Kidney (tissue), 14 donors: ENCODE results near the gene GGT7. TPM values are rescaled to one million over a fixed set of nuclear protein-coding genes. Genes with fewer than 3 reads are reported as not detected.

ENCODE experiments used
- DNase-seq, 5 donors: peaks; one replicate each; pipeline ENCODE4 v3.0.0-alpha.2; 2013 to 2020
- FAIRE-seq: peaks from 2 replicates; lab custom pipeline; 2012; peaks lifted over from hg19 to GRCh38; lab: Jason Lieb, UNC
- H3K27ac ChIP-seq, 2 donors: one replicate each; pipeline ENCODE4 v1.7.0; 2013; ENCODE audit warnings: low read depth in 2 of 2, low read length in 2 of 2, inconsistent platforms in 1 of 2
- H3K27me3 ChIP-seq: one replicate; pipeline ENCODE4 v1.7.1; 2013; ENCODE audit warnings: low read length, inconsistent platforms; ENCODE audit not compliant: control insufficient read depth, insufficient read depth
- H3K36me3 ChIP-seq, 3 donors: one replicate each; pipeline versions ENCODE4 v1.7.0 to v1.7.1; 2013; ENCODE audit warnings: low read length in 3 of 3, control low read depth in 1 of 3, inconsistent platforms in 1 of 3; ENCODE audit not compliant: insufficient read depth in 3 of 3, control insufficient read depth in 2 of 3
- H3K4me1 ChIP-seq, 3 donors: one replicate each; pipeline versions ENCODE4 v1.7.0 to v1.7.1; 2013; ENCODE audit warnings: low read length in 3 of 3, inconsistent platforms in 1 of 3, low read depth in 1 of 3; ENCODE audit not compliant: control insufficient read depth in 2 of 3, insufficient read depth in 2 of 3
- H3K4me3 ChIP-seq, 3 donors: one replicate each; pipeline versions ENCODE4 v1.7.0 to v1.8.1; 2013; ENCODE audit warnings: low read length in 3 of 3, control low read depth in 1 of 3, inconsistent platforms in 1 of 3
- H3K9ac ChIP-seq, 3 donors: one replicate each; pipeline versions ENCODE4 v1.7.0 to v1.7.1; 2013; ENCODE audit warnings: low read length in 3 of 3, control low read depth in 1 of 3, inconsistent platforms in 1 of 3
- H3K9me3 ChIP-seq, 3 donors: one replicate each; pipeline versions ENCODE4 v1.7.0 to v1.7.1; 2013; ENCODE audit warnings: low read length in 3 of 3, control low read depth in 1 of 3, inconsistent platforms in 1 of 3; ENCODE audit not compliant: control insufficient read depth in 2 of 3, insufficient read depth in 1 of 3
- intact Hi-C: fragments of 100-400 bp; cut with DNase I; formaldehyde crosslinking; loops from one replicate; pipeline ENCODE4 v1.11.1; 2022
- polyA plus RNA-seq: library from polyadenylated mRNA; stranded (reverse); fragments of 350-450 nt; fragmentation: Illumina TruSeq; extraction: RNeasy Lipid Tissue Mini Kit (QIAGEN cat#74804); gene quantifications from one replicate; pipeline ENCODE4 v1.2.3, GENCODE V29; 2014; ENCODE audit warnings: low read depth, low replicate concordance; ENCODE audit not compliant: insufficient read depth
- total RNA-seq: library from RNA; stranded (reverse); fragmentation: NEBNext Ultra II Directional; extraction: Animal tissue kit (Norgen Biotek cat#: 25700); gene quantifications from one replicate; pipeline ENCODE4 v1.2.1, GENCODE V29; 2021
- TF ChIP-seq, protein P1 (sequence below): IDR thresholded peaks from 3 replicates; pipeline ENCODE4 v1.5.1; 2012; ENCODE audit warnings: mild to moderate bottlenecking, moderate library complexity, borderline replicate concordance; ENCODE audit not compliant: insufficient read depth; ENCODE audit errors: extremely low read depth
- donor health status: control.
- donor health status: control.
- donor health status: control.
- donor health status: control.
- donor health status: control.
- donor health status: DM: yes; HTN: yes; CAD: no.
- donor health status: Normal renal cell carcinoma (clear cell type).

GGT7 gene
- total and polyA plus RNA-seq, 2 donors from 2014 or later = 24.3 to 27.0 TPM

- FAIRE-seq (no peak), DNase-seq (no peak)
- Histone ChIP-seq H3K36me3 (no peaks in the 10 kb centered on the region), H3K9me3 (no peaks in the 10 kb centered on the region), H3K27me3 (no peaks in the 10 kb centered on the region), H3K27ac (no peak overlapping the region), H3K4me1 (no peaks in the 10 kb centered on the region), H3K9ac (no peak overlapping the region), H3K4me3 (no peak overlapping the region)
- TF ChIP-seq, protein P1, sequence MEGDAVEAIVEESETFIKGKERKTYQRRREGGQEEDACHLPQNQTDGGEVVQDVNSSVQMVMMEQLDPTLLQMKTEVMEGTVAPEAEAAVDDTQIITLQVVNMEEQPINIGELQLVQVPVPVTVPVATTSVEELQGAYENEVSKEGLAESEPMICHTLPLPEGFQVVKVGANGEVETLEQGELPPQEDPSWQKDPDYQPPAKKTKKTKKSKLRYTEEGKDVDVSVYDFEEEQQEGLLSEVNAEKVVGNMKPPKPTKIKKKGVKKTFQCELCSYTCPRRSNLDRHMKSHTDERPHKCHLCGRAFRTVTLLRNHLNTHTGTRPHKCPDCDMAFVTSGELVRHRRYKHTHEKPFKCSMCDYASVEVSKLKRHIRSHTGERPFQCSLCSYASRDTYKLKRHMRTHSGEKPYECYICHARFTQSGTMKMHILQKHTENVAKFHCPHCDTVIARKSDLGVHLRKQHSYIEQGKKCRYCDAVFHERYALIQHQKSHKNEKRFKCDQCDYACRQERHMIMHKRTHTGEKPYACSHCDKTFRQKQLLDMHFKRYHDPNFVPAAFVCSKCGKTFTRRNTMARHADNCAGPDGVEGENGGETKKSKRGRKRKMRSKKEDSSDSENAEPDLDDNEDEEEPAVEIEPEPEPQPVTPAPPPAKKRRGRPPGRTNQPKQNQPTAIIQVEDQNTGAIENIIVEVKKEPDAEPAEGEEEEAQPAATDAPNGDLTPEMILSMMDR = no peak
- intact Hi-C loops = no loop called here
Measured at GRCh38 chr20:34797012-34797995, 75.4 kb downstream of the GGT7 start.

Other genes with a start within 250 kb of the GGT7 start
- gene PIGU, start 195.8 kb downstream of the GGT7 start, total RNA-seq = 15.9 TPM
- gene PIGU, start 195.8 kb downstream of the GGT7 start, polyA plus RNA-seq = 42.0 TPM
- gene TP53INP2, start 168.5 kb downstream of the GGT7 start, total RNA-seq = 23.3 TPM
- 31.9 TPM for gene TP53INP2, start 168.5 kb downstream of the GGT7 start, polyA plus RNA-seq
- gene NCOA6, start 47.2 kb downstream of the GGT7 start, total RNA-seq = 28.1 TPM
- 30.8 TPM for gene NCOA6, start 47.2 kb downstream of the GGT7 start, polyA plus RNA-seq
- 53.1 TPM for gene ACSS2, start 3.8 kb upstream of the GGT7 start, total RNA-seq
- gene ACSS2, start 3.8 kb upstream of the GGT7 start, polyA plus RNA-seq = 98.9 TPM
- 54.9 TPM for gene GSS, start 83.0 kb upstream of the GGT7 start, total RNA-seq
- gene GSS, start 83.0 kb upstream of the GGT7 start, polyA plus RNA-seq = 71.5 TPM
- 0.76 TPM for gene MYH7B, start 83.0 kb upstream of the GGT7 start, total RNA-seq
- gene MYH7B, start 83.0 kb upstream of the GGT7 start, polyA plus RNA-seq = 3.7 TPM
- 51.2 TPM for gene TRPC4AP, start 220.0 kb upstream of the GGT7 start, total RNA-seq
- gene TRPC4AP, start 220.0 kb upstream of the GGT7 start, polyA plus RNA-seq = 36.5 TPM